Coronary artery (tissue), 2 donors: ENCODE data around the gene ZNF573.
A peak's percentile ranks its signal among the peaks of the same experiment; 100 is the strongest.

ENCODE experiments used
- DNase-seq: peaks from one replicate; pipeline ENCODE4 v3.0.0-alpha.2; 2017; ENCODE audit warnings: low spot score
- H3K27ac ChIP-seq, 2 donors: fragments of 200-600 bp; sonication (generic); one replicate each; pipeline ENCODE4 v1.5.1; 2016 to 2019
- H3K4me3 ChIP-seq: fragments of 200-600 bp; sonication (generic); 2 replicates; pipeline ENCODE4 v1.5.1; 2016; ENCODE audit warnings: mild to moderate bottlenecking, moderate library complexity
- TF ChIP-seq, protein P1 (sequence below): fragments of 200-600 bp; sonication (generic); IDR thresholded peaks from one replicate; pipeline ENCODE4 v1.5.1; 2019; ENCODE audit warnings: antibody characterized with exemption

ZNF573 gene

DNA sequence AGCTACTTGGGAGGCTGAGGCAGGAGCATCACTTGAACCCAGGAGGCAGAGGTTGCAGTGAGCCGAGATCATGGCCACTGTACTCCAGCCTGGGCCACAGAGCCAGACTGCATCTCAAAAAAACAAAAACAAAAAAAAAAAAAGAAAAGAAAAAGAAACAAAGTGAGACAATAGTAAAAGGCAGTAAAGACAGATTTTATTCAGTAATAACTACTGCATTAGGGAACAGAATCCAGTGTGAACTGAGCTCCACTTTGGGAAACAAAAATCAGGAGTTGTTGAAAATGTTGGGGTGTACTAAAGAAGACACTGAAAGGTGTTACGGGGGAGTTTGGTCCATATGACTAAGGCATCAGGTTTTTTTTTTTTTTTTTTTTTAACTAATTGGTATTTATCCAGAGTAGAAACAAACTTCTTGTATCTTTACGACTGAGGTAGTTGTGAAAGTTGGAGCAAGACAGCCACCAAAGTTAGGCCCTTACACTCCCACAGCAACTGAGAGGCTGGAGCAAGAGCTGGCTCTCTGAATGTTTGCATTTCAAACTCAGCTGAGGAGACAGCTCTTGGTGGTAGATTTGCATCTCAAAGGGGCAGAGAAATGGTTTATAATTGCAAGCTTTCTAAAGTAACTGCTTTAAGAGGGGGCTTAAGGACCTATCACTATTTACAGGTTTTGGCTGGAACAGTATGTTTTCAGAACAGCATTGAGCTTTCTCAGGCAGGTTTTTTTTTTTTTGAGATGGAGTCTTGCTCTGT lies 84.1 kb downstream of the ZNF573 start:
- TF ChIP-seq, protein P1, sequence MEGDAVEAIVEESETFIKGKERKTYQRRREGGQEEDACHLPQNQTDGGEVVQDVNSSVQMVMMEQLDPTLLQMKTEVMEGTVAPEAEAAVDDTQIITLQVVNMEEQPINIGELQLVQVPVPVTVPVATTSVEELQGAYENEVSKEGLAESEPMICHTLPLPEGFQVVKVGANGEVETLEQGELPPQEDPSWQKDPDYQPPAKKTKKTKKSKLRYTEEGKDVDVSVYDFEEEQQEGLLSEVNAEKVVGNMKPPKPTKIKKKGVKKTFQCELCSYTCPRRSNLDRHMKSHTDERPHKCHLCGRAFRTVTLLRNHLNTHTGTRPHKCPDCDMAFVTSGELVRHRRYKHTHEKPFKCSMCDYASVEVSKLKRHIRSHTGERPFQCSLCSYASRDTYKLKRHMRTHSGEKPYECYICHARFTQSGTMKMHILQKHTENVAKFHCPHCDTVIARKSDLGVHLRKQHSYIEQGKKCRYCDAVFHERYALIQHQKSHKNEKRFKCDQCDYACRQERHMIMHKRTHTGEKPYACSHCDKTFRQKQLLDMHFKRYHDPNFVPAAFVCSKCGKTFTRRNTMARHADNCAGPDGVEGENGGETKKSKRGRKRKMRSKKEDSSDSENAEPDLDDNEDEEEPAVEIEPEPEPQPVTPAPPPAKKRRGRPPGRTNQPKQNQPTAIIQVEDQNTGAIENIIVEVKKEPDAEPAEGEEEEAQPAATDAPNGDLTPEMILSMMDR = no peak
- Histone ChIP-seq H3K4me3 (no peak overlapping the region), H3K27ac (no peak overlapping the region)
- no peak for DNase-seq

DNA sequence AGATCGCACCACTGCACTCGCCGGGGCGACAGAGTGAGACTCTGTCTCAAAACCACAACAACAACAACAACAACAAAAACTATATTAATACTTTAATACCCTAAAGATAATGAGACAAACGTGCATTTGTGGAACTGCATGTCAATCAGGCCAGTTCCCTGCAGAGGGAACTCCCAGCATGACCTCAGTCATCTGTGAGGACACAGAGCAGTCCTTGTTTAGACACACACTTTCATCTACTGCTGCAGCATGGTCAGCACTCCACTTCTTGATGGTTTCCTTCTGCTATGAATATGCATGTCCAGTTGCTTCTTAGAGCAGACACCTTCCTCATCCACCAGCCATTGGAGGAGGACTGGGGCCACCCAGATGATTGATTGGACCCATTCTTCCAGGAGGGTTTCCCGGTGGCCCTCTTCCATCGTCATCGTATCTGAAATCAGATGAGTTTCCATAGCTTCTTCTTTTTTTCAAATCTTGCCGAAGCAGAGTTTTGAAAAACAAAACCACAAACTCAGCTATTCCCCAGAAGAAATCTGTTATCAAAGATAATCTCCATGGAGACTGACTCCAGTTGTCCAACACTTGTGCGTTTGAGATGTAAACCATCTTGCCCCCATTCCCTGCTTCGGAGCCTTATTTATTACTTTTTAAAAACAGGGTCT lies 86.3 kb downstream of the ZNF573 start:
- TF ChIP-seq, protein P1 = no peak
- no peak for DNase-seq
- H3K4me3 ChIP-seq = peak overlapping the region; percentile 89
- H3K27ac ChIP-seq = no peak overlapping the region

DNA sequence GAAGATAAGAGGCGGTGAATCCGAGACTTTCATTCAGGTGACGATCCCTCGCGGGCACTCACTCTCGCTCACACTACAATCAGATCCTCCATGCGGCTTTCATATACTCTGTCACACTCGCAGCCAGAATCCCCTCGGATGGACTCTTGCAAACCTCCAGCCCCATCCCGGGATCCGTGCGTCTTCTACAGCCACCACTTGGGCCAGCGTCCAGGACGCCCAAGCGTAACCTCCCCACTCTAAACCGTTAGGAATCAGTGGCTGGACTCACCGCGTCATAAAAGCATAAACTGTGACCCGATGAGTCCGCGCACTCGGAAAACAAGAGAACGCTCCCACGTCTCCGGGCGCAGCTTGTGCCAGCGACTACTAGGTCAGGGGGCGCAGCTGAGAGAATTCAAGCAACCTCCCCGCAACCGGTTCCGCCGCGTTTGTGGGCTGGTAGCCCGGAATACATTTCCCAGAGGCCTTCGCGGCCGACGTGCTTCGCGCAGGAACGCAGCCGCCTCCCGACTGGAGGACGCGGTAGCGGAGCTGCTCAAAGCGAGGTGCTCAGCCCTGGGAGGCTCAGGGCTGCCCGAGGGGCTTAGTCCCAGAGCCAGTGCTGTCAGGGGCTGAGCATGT lies 87.4 kb downstream of the ZNF573 start:
- Histone ChIP-seq H3K4me3 (peak overlapping the region; percentile 89), H3K27ac (peak overlapping the region; percentile 78 to 89)
- TF ChIP-seq, protein P1 = no peak
- DNase-seq = peak; percentile 89
